ENCODE data around the gene ETAA1.
A peak's percentile ranks its signal among the peaks of the same experiment; 100 is the strongest.

ETAA1 gene

DNA sequence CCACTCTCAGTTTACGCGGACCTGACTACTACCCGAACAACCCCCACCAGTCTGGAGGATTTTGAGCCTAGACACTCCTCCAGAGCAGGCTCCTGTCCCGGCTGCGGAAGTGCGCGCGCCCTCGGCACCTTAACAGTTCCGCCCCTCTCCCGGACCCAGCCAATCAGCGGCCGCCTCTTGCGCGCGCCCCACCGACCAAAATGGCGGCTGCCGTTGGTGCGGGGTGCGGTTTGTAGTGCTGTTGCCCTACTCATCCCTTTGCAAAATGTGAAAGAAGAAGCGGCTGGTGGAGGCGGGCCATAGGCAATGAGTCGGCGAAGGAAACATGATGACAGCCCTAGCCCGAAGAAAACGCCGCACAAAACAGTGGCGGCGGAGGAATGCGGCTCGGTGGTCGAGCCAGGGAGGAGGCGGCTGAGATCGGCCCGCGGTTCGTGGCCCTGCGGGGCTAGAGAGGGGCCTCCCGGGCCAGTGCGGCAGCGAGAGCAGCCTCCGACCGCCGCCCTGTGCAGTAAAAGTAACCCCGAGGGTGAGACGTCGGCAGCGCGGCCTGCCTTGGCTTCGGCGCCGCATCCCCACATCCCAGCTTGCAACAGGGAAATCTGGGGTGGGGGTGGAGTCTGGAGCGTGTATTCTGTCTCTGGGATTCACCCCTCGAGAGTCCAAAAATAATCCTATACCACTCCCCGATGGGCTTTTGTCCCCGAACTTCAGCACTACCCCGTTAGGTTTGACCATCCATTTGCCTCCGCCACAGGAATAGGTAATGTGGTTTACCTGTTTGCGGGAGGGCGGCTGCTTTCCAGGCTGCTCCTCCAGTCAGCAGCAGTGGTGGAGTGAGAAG, at the start of gene ETAA1:
Gene ETAA1, plus strand, starts transcription at position 191 of the 844 bp plus-strand sequence. Its CDS starts 116 bp downstream, at position 307.
- DNase-seq: peak; percentile 41 to 77

DNA sequence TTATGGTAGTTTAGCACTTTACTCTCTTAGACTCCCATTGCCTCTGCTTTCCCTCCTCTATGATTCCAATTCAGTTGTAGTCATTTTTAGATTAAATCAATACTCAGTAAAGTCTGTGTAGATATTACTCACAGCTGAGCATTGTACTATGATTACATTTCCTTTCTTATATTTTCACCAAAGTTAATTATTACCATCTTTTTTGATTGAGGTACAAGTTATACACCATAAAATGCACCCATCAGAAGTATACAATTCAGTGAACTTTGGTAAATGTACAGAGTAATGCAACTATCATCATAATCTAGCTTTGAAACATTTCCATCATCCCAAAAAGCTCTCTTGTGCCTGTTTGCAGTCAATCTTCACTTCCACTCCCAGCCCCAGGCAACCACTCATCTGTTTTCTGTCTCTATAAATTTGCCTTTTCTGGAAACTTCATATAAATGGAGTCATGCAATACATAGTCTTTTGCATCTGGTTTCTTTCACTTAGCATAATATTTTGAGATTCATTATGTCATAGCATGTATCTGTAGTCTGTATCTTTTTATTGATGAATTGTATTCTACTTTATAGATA, 30.2 kb upstream of the ETAA1 start:
- no peak for DNase-seq

DNA sequence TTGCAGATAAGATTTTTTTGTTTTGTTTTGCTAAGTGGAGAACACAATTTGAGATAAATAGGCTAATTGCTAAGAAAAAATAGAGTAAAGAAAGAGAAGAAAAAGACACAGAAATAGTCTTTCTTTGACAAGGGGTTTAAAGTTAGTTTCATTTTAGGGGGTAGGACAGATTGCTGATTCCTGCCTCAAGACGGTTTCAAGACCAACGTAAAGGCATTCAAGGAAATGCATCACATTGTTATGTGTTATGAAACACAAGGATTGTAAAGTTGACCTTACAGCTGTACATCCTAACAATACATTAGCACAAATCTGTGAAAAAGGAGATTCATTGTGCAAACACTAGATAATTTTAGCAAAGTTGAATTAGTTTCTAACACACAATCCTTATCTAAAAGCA, 22.7 kb upstream of the ETAA1 start:
- DNase-seq: no peak

DNA sequence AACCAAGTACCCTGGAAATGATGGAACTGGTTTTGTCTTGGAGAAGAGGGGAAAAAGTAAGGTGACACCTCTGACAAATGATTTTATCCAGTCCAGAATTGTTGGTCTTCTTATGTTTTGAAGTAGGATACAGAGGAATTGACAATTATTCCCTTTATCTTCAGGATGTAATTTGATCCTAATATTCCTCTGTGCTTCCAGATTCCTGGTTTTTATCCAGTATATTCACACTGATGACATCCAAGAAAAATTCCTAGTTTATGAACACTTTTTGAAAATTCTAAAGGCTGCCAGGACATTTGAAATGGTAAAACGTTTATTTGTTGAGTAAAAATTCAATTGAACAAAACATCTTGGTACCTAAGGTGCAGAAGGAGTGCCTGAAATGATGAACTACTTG, 22.2 kb upstream of the ETAA1 start:
- no peak for DNase-seq

DNA sequence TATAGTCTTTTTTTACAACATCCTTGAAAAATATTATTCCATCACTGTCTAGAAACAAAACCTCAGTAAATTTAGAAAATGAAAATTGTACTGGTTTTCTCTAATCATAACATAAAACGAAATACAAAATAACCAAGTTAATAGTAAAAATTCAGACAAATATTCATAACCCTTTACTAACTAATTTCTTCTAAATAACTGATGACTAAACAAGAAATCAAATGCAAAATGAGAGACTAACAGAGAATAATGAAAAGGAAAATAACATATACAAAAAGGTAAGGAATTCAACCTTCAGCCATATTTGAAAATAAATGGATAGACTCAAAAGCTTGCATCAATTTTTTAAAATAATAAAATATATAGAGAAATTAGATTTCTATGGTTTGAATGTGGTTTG, 18.6 kb upstream of the ETAA1 start:
- no peak for DNase-seq

DNA sequence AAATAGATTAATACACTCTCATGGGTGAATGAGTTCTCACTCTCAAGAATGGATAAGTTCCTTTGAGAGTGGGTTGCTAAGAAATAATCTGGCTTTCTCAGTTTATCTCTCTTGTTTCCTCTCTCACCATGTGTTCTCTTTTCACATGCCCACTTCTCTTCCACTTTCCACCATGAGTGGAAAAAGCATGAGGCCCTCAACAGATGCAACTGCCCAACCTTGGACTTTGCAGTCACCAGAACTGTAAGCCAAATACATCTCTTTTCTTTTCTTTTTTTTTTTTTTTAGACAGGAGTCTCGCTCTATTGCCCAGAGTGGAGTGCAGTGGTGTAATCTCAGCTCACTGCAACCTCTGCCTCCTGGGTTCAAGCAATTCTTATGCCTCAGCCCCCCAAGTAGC, 18.1 kb upstream of the ETAA1 start:
- DNase-seq: no peak

DNA sequence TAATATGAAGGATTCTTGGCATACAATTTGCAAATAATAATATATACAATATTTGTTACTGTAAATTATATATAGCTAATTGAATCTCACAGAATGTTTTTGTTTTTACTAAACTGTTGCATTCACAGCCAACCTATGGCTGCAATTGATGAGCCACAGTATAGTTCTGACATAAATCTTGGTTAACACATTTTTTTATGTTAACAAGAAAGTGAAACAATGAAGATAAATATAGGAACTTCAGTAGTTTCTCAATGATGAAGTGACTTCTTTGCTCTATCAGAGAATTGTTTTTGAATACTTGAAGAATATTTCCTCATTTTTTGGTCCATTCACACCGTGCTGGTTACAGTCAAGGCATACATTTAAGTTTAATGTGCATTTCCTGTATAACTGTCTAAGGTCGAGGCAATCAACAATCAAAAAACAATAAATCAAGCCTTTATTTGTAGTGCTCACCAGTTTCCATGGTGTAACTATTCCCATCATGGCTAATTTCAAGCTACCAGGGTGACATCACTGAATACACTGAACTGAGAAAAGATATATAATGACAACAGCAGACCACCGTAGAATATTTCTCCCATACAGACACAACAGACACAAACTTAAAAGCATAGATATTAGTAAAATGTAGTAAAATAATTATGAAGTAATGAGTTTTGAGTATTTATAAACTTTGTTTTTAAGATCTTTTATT, 12.9 kb upstream of the ETAA1 start:
- no peak for DNase-seq

DNA sequence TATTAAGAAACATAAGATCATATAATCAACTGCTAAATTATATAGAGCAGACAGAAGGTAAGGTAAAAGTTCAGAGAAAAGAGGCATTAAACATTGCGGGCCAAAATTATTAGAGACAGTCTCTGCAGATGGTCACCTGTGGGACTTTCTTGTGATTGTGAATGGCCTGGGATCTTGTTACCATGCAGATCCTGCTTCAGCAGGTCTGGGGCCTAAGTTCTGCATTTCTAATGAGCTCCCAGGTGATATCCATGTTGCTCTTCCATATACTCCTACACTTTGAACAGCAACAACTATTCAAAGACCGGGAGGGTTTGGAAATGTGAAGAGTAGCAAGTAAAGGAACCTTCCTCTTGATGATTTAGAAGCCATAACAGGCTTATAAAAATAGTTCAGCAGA, 8.5 kb upstream of the ETAA1 start:
- DNase-seq: no peak

DNA sequence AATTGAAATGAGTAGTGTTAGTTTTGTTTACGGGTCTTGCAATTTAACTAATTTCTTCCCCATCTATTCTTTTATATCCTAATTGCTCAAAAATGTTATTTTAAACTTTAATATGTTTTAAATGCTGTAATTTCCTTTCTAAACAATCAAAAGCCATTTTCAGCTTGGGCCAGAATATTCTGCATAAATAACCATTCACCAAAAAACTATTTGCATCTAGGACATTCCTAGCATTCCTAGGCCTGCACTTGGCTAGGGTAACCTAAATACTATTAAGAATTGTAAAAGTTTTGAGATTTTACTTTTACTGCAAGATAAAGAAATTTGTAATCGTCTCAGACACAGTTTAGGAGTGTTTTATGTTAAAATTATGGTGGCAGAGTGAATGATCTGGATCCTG, 7.8 kb upstream of the ETAA1 start:
- DNase-seq: no peak

DNA sequence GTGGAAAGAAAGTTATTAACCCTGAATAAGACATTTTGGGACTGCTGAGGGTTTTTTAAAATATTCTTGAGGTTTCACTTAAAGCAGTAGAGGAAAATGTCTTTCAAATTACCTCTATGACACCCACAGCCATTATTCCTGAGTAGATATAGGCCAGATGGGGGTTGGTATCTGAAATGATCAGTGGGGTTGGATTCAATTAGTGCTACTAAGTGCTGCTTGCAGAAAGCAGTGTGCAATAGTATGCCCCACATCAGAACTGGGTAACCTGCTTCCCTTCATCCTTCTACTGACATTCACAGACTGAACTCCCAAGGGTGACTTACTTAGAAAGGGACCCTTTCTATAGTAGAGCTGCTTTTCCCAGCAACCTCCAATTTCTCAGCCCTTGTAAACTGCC, 7.3 kb upstream of the ETAA1 start:
- no peak for DNase-seq

DNA sequence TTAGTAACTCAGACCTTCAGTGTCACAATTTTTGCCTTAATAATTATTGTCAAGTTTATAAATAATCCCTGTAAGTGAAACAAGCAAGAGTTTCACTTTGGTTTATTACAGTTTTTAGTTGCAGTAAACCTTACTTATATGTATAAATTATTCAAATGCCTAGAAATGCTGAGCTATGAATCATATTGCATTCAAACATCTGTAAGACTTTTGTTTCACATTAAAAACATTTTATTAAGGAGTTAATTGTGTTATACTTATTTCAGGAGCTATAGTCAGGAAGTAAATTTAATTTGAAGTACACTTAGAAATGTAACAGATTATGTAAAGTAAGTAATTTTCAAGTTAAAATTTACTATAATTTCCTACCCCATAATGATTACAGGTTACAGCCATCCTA, 3.9 kb upstream of the ETAA1 start:
- no peak for DNase-seq

DNA sequence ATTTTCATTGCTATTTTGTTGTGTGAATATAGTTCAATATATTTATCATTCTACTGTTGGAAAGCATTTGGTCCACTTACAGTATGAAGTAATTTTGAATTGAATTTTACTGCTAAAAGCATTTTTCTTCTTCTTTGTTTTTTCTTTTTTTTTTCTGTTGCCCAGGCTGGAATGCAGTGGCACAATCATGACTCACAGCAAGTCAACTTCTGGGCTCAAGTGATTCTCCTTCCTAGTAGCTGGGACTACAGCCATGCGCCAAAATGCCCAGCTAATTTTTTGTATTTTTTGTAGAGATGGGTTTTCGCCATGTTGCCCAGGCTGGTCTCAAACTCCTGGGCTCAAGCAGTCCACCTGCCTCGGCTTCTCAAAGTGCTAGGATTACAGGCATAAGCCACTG, 2.4 kb upstream of the ETAA1 start:
- no peak for DNase-seq

DNA sequence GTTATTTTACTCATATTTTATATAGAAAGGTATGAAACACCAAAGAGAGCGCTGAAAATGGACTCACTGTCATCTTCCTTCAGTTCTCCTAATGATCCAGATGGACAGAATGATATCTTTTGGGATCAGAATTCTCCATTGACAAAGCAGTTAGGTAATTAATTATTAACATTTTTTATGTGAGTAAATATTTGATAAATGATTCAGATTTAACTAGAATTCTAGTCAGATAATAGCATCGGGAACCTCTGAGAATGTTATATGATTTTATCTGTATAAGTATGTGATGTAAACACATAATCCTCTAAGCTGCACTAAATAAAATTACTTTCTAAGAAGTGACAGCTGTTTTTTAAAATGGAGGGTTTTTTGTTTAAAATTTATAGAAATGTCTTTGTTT, 2.0 kb downstream of the ETAA1 start:
- no peak for DNase-seq

DNA sequence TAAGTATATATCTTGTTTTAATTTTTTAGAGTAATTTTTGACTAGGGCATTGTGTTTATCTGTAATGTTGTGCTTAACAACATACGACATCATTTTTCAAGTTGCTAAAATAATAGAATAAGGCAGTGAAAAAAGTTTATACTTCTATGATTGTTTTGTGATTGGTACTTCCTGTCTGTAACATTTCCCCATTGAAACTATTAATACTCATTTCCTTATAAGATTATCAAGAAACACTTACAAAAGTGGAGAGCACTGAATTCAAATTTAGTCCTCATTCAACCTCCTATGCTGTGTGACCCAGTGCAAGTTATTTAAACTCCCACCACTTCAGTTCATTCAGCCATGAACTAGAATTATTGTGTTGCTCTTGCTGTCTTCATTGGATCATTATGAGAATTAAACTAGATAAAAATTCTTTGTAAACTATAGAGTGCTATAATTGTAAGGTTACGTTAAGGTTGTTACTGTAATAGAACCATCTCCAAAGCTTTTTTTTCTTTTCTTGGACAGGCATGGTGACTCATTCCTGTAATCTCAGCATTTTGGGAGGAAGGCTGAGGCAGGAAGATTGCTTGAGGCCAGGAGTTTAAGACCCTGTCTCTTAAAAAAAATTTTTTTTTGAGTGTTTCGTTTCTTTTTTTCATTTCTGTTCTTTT, 2.8 kb downstream of the ETAA1 start:
- no peak for DNase-seq

DNA sequence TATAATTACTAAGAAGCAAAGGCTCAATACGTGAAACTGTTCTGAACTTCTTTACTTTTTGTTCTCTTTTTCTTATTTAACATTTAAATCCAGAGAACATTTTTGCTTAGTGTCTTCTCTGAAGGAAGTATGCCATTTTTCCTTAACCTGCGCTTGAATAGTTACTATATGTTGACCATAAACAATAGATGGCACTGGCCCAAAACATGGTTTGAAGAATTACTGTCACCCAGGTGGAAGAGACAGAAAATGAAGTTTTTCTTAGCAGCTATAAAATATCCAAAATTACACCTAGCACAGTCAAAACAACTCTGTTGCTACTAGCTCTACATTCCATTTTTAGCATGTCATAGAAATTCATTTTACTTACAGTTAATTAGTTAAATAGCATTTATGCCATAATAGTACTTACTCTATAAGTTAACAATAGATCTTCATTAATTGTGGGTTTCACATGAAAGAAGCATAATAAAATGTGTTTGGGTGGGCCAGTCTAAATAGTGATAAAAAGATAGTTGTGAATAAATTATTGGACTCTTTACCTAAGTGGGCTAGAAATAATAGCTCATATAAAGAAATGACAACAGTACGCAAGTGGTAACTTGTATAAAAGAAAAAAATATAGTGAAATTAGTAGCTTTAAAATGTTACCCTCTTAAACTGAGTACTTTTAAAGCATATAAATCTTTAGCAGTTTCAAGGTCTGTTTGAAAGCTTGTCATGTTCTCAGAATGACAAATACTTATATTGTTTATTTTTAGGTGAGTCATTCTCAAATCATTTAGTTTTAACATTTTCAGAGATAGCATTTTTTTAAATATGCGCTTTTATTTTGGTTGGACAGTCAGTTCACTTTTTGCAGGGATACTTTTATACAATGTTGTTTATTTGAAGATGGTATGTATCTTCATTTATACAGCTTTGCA, 3.7 kb downstream of the ETAA1 start:
- DNase-seq: no peak

DNA sequence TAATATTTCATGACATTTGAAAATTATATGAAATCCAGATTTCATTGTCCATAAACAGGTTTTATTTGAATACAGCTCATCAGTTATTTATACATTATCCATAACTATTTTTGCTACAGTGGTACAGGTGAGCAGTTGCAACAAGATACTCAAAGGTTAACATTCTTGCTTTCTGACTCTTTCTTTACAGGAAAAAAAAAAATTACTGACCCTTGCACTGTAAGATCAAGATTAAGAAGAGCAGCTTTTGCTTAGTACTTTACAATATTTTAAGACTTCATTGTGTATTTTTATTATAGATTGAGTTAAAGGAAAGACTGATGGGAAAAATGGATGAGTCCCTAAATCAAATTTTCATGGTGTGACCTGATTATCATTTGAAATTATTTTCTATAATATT, 11.2 kb downstream of the ETAA1 start:
- DNase-seq: no peak

DNA sequence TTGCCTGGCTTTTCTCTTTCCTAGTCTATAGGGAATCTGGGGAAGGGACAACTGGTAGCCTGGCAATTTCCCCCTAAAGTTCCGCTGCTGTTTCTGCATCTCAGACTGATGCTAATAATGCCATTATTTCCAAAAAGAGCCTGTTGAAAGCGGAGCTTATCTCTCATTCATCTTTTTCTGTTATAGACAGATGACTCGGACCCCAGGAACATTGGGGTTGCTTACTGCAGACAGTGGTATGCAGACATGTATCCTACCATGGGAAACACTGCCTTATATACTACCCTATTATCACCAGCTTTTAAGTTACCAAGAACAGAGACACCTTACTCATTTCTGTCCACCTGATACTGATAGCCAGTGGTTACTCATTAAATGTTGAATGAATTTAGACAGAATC, 15.3 kb downstream of the ETAA1 start:
- no peak for DNase-seq

DNA sequence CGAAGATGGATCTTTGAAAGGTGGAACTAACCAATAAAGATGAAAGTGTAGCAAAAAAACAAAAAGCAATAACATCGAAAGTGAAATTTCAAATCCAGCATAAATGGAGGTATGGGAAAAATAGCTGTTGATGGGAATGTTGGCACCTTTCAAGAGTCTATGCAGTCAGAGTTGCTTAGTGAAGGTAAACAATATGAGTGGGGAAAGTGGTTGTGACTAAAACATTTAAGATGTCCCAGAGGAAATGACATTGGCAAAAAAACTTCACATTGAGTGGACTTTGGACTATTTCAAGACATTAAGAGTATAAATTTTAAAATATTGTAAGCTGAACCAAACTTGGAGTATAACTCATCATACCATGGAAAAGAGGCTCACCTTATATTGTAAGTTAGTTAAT, 17.7 kb downstream of the ETAA1 start:
- no peak for DNase-seq

DNA sequence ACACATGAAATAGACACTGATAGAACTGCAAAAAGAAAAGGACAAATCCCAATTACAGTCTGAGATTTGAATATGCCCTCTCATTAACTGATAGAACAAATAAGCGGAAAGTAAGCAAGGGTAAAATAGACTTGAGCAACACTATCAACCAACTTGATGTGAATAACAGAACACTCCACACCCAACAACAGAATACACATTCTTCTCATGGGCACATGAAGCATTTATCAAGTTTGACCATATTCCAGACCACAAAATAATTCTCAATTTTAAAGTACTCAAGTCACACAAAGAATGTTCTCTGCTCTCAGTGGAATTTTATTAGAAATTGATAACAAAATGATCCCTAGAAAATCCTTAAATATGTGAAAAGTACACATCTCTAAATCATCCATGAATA, 19.0 kb downstream of the ETAA1 start:
- DNase-seq: no peak

DNA sequence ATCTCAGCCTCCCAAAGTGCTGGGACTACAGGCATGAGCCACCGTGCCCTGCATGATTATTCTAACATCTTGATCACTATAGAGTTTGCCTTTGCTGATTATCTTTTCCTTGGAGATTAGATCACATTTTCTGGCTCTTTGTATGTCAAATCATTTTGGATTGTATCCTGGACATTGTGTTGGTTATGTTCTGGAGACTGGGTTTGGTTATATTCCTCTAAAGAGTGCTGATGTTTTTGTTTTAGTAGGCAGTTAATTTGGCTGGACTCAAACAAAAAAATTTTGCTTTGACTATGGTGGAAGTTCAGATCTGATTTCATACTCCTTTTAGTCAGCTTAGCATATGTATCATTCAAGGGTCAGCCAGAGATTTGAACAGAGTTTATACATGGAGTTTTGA, 26.4 kb downstream of the ETAA1 start:
- no peak for DNase-seq

DNA sequence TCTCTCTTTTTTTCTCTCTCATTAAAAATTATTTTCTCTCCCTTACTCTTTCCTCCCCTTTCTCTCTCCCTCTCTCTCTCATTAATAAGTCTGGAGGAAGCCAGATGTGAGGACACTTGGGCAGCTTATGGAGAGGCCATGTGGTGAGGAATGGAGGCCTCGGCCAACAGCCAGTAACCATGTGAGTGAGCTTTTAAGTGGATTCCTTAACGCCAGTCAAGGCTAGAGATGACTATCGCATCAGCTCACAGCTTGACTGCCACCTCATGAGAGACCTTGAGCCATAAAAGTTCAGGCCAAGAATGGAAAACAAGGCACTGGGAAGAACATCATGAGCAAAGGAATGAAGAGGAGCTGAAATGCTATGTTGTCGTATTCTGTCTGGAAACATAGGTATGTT, 39.1 kb downstream of the ETAA1 start:
- no peak for DNase-seq

DNA sequence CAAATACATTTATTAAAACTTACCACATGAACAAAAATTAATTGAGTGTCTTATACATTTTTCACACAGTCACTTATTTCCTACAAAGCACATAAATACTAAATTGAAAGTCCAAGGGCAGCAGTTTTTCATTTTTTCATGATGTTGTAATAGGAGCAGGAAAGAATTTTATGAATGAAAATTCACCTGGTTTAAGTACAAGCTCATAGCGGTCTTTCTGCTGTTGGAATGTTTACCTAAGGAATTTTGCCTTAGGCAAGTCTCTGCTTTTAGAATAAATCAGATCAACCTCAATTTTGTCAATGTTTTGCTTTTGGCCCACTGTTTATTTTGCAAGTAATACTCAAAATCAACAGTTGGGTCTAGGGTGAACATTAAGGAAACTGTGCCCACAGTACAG, 40.0 kb downstream of the ETAA1 start:
- no peak for DNase-seq

DNA sequence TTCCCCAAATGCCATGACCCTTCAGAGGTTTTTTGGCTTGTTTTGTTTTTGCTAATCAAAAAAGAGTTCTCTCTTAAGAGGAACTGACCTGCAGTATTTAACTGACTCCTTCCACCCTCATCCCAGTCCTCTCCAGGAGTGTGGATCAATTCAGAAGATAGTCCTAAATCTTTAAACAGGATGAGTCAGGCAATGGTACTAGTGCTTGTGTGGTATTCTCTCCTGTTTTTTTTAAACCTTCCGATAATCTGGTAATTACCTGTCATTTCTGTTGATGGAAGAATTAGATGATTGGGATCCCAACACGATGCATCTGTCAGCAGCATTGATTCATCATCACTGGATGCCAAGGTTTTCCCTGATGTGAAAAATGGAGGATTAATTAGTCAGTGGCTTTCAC, 41.2 kb downstream of the ETAA1 start:
- DNase-seq: no peak
